ENCODE data around the gene CMTM6. TPM values are rescaled to one million over a fixed set of nuclear protein-coding genes. Genes with fewer than 3 reads are reported as not detected.
"Not testable (repeated sequence)": the region's sequence is repeated elsewhere in the genome, so short reads cannot be mapped to it uniquely, and the experiment has no call there.

The CMTM6 gene
- polyA plus RNA-seq, 4 donors, result 7.3 to 55.7 (median 17.6) TPM

- Histone ChIP-seq H3K27me3 (ENCODE audit: control insufficient read depth in 3 of 3, insufficient read depth in 3 of 3, low read length in 3 of 3) (no peaks in the 10 kb centered on the region), H3K27ac (ENCODE audit: low read depth in 1 of 3, low read length in 2 of 3) (no peak overlapping the region), H3K36me3 (ENCODE audit: control insufficient read depth in 3 of 3, insufficient read depth in 2 of 3, low read depth in 1 of 3, low read length in 3 of 3) (peaks cover 0 to 2% (median 0%) of the 10 kb centered on the region in 3 donors), H3K4me3 (ENCODE audit: low read depth in 1 of 3, low read length in 3 of 3) (no peak overlapping the region), H3K9me3 (ENCODE audit: control insufficient read depth in 2 of 2, insufficient read depth in 1 of 2, low read depth in 1 of 2, low read length in 1 of 2) (no peaks in the 10 kb centered on the region), H3K4me1 (ENCODE audit: control insufficient read depth in 3 of 3, insufficient read depth in 2 of 3, low read depth in 1 of 3, low read length in 2 of 3) (no peaks in the 10 kb centered on the region)
- FAIRE-seq (no peak), DNase-seq (no peak)
- 92 to 95% (median 94%) methylated on average over 3 of the region's 3 CpGs for WGBS, 3 donors
Measured at GRCh38 chr3:32442766-32443165, 59.9 kb downstream of the CMTM6 start.

GRCh38 chr3:32440611-32441350 lies 61.9 kb downstream of the CMTM6 start:
- H3K27ac ChIP-seq (ENCODE audit: low read depth in 1 of 3, low read length in 2 of 3), result no peak overlapping the region
- WGBS, 3 donors, result 88 to 89% (median 89%) methylated on average over 10 of the region's 10 CpGs
- no peaks in the 10 kb centered on the region for H3K27me3 ChIP-seq (ENCODE audit: control insufficient read depth in 3 of 3, insufficient read depth in 3 of 3, low read length in 3 of 3)
- no peak overlapping the region for H3K4me3 ChIP-seq (ENCODE audit: low read depth in 1 of 3, low read length in 3 of 3)
- FAIRE-seq, result no peak
- H3K36me3 ChIP-seq (ENCODE audit: control insufficient read depth in 3 of 3, insufficient read depth in 2 of 3, low read depth in 1 of 3, low read length in 3 of 3), result peaks cover 0 to 2% (median 0%) of the 10 kb centered on the region in 3 donors
- H3K4me1 ChIP-seq (ENCODE audit: control insufficient read depth in 3 of 3, insufficient read depth in 2 of 3, low read depth in 1 of 3, low read length in 2 of 3), result no peaks in the 10 kb centered on the region
- no peaks in the 10 kb centered on the region for H3K9me3 ChIP-seq (ENCODE audit: control insufficient read depth in 2 of 2, insufficient read depth in 1 of 2, low read depth in 1 of 2, low read length in 1 of 2)
- no peak for DNase-seq

- H3K4me1 ChIP-seq (ENCODE audit: control insufficient read depth in 3 of 3, insufficient read depth in 2 of 3, low read depth in 1 of 3, low read length in 2 of 3); H3K4me3 ChIP-seq (ENCODE audit: low read depth in 1 of 3, low read length in 3 of 3); FAIRE-seq; H3K36me3 ChIP-seq (ENCODE audit: control insufficient read depth in 3 of 3, insufficient read depth in 2 of 3, low read depth in 1 of 3, low read length in 3 of 3); H3K9me3 ChIP-seq (ENCODE audit: control insufficient read depth in 2 of 2, insufficient read depth in 1 of 2, low read depth in 1 of 2, low read length in 1 of 2); DNase-seq; H3K27me3 ChIP-seq (ENCODE audit: control insufficient read depth in 3 of 3, insufficient read depth in 3 of 3, low read length in 3 of 3): not testable (repeated sequence)
- H3K27ac ChIP-seq (ENCODE audit: low read depth in 1 of 3, low read length in 2 of 3), result peak overlapping the region in 1 of 3 donors; percentile 4
- WGBS, 3 donors, result 86 to 94% (median 89%) methylated on average over 4 of the region's 4 CpGs
Measured at GRCh38 chr3:32439421-32439820, 63.2 kb downstream of the CMTM6 start.

- Histone ChIP-seq H3K36me3 (ENCODE audit: control insufficient read depth in 3 of 3, insufficient read depth in 2 of 3, low read depth in 1 of 3, low read length in 3 of 3) (peaks cover 0 to 2% (median 0%) of the 10 kb centered on the region in 3 donors), H3K4me3 (ENCODE audit: low read depth in 1 of 3, low read length in 3 of 3) (no peak overlapping the region), H3K27ac (ENCODE audit: low read depth in 1 of 3, low read length in 2 of 3) (no peak overlapping the region), H3K9me3 (ENCODE audit: control insufficient read depth in 2 of 2, insufficient read depth in 1 of 2, low read depth in 1 of 2, low read length in 1 of 2) (no peaks in the 10 kb centered on the region), H3K27me3 (ENCODE audit: control insufficient read depth in 3 of 3, insufficient read depth in 3 of 3, low read length in 3 of 3) (no peaks in the 10 kb centered on the region), H3K4me1 (ENCODE audit: control insufficient read depth in 3 of 3, insufficient read depth in 2 of 3, low read depth in 1 of 3, low read length in 2 of 3) (no peaks in the 10 kb centered on the region)
- DNase-seq, result no peak
- no peak for FAIRE-seq
- 58 to 77% (median 66%) methylated on average over 10 of the region's 10 CpGs for WGBS, 3 donors
Measured at GRCh38 chr3:32438596-32439344, 63.9 kb downstream of the CMTM6 start.

GRCh38 chr3:32437896-32438295 lies 64.8 kb downstream of the CMTM6 start:
- Histone ChIP-seq H3K27me3 (ENCODE audit: control insufficient read depth in 3 of 3, insufficient read depth in 3 of 3, low read length in 3 of 3) (no peaks in the 10 kb centered on the region), H3K9me3 (ENCODE audit: control insufficient read depth in 2 of 2, insufficient read depth in 1 of 2, low read depth in 1 of 2, low read length in 1 of 2) (no peaks in the 10 kb centered on the region), H3K4me3 (ENCODE audit: low read depth in 1 of 3, low read length in 3 of 3) (no peak overlapping the region), H3K4me1 (ENCODE audit: control insufficient read depth in 3 of 3, insufficient read depth in 2 of 3, low read depth in 1 of 3, low read length in 2 of 3) (no peaks in the 10 kb centered on the region), H3K36me3 (ENCODE audit: control insufficient read depth in 3 of 3, insufficient read depth in 2 of 3, low read depth in 1 of 3, low read length in 3 of 3) (peaks cover 0 to 2% (median 0%) of the 10 kb centered on the region in 3 donors), H3K27ac (ENCODE audit: low read depth in 1 of 3, low read length in 2 of 3) (no peak overlapping the region)
- no peak for DNase-seq
- FAIRE-seq, result no peak
- WGBS, 3 donors, result 83 to 84% (median 84%) methylated on average over 7 of the region's 7 CpGs

GRCh38 chr3:32436816-32437189 lies 65.8 kb downstream of the CMTM6 start:
- DNase-seq, result no peak
- 86 to 93% (median 92%) methylated on average over 4 of the region's 4 CpGs for WGBS, 3 donors
- Histone ChIP-seq H3K27me3 (ENCODE audit: control insufficient read depth in 3 of 3, insufficient read depth in 3 of 3, low read length in 3 of 3) (no peaks in the 10 kb centered on the region), H3K9me3 (ENCODE audit: control insufficient read depth in 2 of 2, insufficient read depth in 1 of 2, low read depth in 1 of 2, low read length in 1 of 2) (no peaks in the 10 kb centered on the region), H3K27ac (ENCODE audit: low read depth in 1 of 3, low read length in 2 of 3) (no peak overlapping the region), H3K36me3 (ENCODE audit: control insufficient read depth in 3 of 3, insufficient read depth in 2 of 3, low read depth in 1 of 3, low read length in 3 of 3) (peaks cover 0 to 4% (median under 1%) of the 10 kb centered on the region in 3 donors), H3K4me3 (ENCODE audit: low read depth in 1 of 3, low read length in 3 of 3) (no peak overlapping the region), H3K4me1 (ENCODE audit: control insufficient read depth in 3 of 3, insufficient read depth in 2 of 3, low read depth in 1 of 3, low read length in 2 of 3) (no peaks in the 10 kb centered on the region)
- no peak for FAIRE-seq

GRCh38 chr3:32435911-32436815 lies 66.5 kb downstream of the CMTM6 start:
- DNase-seq (no peak), FAIRE-seq (no peak)
- Histone ChIP-seq H3K36me3 (ENCODE audit: control insufficient read depth in 3 of 3, insufficient read depth in 2 of 3, low read depth in 1 of 3, low read length in 3 of 3) (peaks cover 0 to 6% (median 0%) of the 10 kb centered on the region in 3 donors), H3K4me3 (ENCODE audit: low read depth in 1 of 3, low read length in 3 of 3) (no peak overlapping the region), H3K4me1 (ENCODE audit: control insufficient read depth in 3 of 3, insufficient read depth in 2 of 3, low read depth in 1 of 3, low read length in 2 of 3) (no peaks in the 10 kb centered on the region), H3K27me3 (ENCODE audit: control insufficient read depth in 3 of 3, insufficient read depth in 3 of 3, low read length in 3 of 3) (no peaks in the 10 kb centered on the region), H3K9me3 (ENCODE audit: control insufficient read depth in 2 of 2, insufficient read depth in 1 of 2, low read depth in 1 of 2, low read length in 1 of 2) (no peaks in the 10 kb centered on the region), H3K27ac (ENCODE audit: low read depth in 1 of 3, low read length in 2 of 3) (peak overlapping the region in 1 of 3 donors; percentile 12)
- 64 to 70% (median 65%) methylated on average over 4 of the region's 4 CpGs for WGBS, 3 donors

GRCh38 chr3:32434206-32434605 lies 68.4 kb downstream of the CMTM6 start:
- DNase-seq (no peak), FAIRE-seq (no peak)
- no peak overlapping the region for H3K27ac ChIP-seq (ENCODE audit: low read depth in 1 of 3, low read length in 2 of 3)
- H3K36me3 ChIP-seq (ENCODE audit: control insufficient read depth in 3 of 3, insufficient read depth in 2 of 3, low read depth in 1 of 3, low read length in 3 of 3), result peaks cover 0 to 6% (median 0%) of the 10 kb centered on the region in 3 donors
- no peaks in the 10 kb centered on the region for H3K9me3 ChIP-seq (ENCODE audit: control insufficient read depth in 2 of 2, insufficient read depth in 1 of 2, low read depth in 1 of 2, low read length in 1 of 2)
- no peak overlapping the region for H3K4me3 ChIP-seq (ENCODE audit: low read depth in 1 of 3, low read length in 3 of 3)
- H3K27me3 ChIP-seq (ENCODE audit: control insufficient read depth in 3 of 3, insufficient read depth in 3 of 3, low read length in 3 of 3), result no peaks in the 10 kb centered on the region
- WGBS, 3 donors, result 94 to 98% (median 96%) methylated on average over 4 of the region's 4 CpGs
- no peaks in the 10 kb centered on the region for H3K4me1 ChIP-seq (ENCODE audit: control insufficient read depth in 3 of 3, insufficient read depth in 2 of 3, low read depth in 1 of 3, low read length in 2 of 3)

All from small intestine (tissue), 7 donors.